Middle frontal gyrus (tissue), 1 donor: Measurements from ENCODE around the gene RNF157.
"Not testable (repeated sequence)": the region's sequence is repeated elsewhere in the genome, so short reads cannot be mapped to it uniquely, and the experiment has no call there.

Experiments
- DNase-seq: peaks from one replicate; pipeline ENCODE4 v3.0.0-alpha.2; 2015; ENCODE audit warnings: low spot score; ENCODE audit errors: extremely low spot score

RNF157 gene

GRCh38 chr17:76254275-76254674 lies 14.0 kb upstream of the RNF157 start:
- no peak for DNase-seq

GRCh38 chr17:76253841-76254240 lies 13.5 kb upstream of the RNF157 start:
- DNase-seq, result no peak

- DNase-seq, result not testable (repeated sequence)
These were observed 12.9 kb upstream of the RNF157 start for GRCh38 chr17:76252967-76253766.

GRCh38 chr17:76252040-76252954 lies 12.0 kb upstream of the RNF157 start:
- no peak for DNase-seq

- no peak for DNase-seq
These were observed 11.3 kb upstream of the RNF157 start for GRCh38 chr17:76251478-76252039.

GRCh38 chr17:76250141-76250540 lies 9.8 kb upstream of the RNF157 start:
- no peak for DNase-seq

GRCh38 chr17:76248013-76248782 lies 7.9 kb upstream of the RNF157 start:
- no peak for DNase-seq

GRCh38 chr17:76247304-76247703 lies 7.0 kb upstream of the RNF157 start:
- DNase-seq, result no peak

GRCh38 chr17:76246080-76247066 lies 6.1 kb upstream of the RNF157 start:
- no peak for DNase-seq

GRCh38 chr17:76244721-76245120 lies 4.4 kb upstream of the RNF157 start:
- DNase-seq, result not testable (repeated sequence)

GRCh38 chr17:76243826-76244679 lies 3.8 kb upstream of the RNF157 start:
- DNase-seq, result no peak

- DNase-seq, result no peak
These were observed 1.5 kb upstream of the RNF157 start for GRCh38 chr17:76241691-76242255.

- DNase-seq, result no peak
These were observed 878 bp upstream of the RNF157 start for GRCh38 chr17:76241204-76241538.

- DNase-seq, result no peak
These were observed 587 bp downstream of the RNF157 start for GRCh38 chr17:76239538-76240274.

- no peak for DNase-seq
These were observed 1.3 kb downstream of the RNF157 start for GRCh38 chr17:76238847-76239537.

- DNase-seq, result no peak
These were observed 2.4 kb downstream of the RNF157 start for GRCh38 chr17:76237859-76238313.

- no peak for DNase-seq
These were observed 3.7 kb downstream of the RNF157 start for GRCh38 chr17:76236603-76237002.
